Smooth muscle cell of the umbilical artery (primary cell): ENCODE data around the gene FSHB. TPM values are rescaled to one million over a fixed set of nuclear protein-coding genes. Genes with fewer than 3 reads are reported as not detected.

Source experiments
- total RNA-seq: library from RNA; depleted of rRNA; stranded (reverse); fragments of >200 nt; gene quantifications from 2 replicates; pipeline ENCODE4 v1.2.3, GENCODE V29; 2014

Gene FSHB
- not detected in 2 replicates for total RNA-seq

GRCh38 chr11:30230714-30231113 lies at the start of gene FSHB:
FSHB (plus strand) TSS chr11:30231014; CDS start chr11:30231903, 889 bp downstream.

Other genes with a start within 250 kb of the FSHB start
- not detected in 2 replicates for gene KCNA4, start 214.0 kb upstream of the FSHB start, total RNA-seq
- gene ARL14EP, start 92.1 kb downstream of the FSHB start, total RNA-seq = 29.8 and 31.2 TPM in 2 replicates